ENCODE measurements around the gene CTBP2.

GRCh38 chr10:124993736-124994451, 166.5 kb downstream of the CTBP2 start:
- TF ChIP-seq POLR2A (IDR thresholded peaks at IDR 0.05) (no peak), CTCF (IDR thresholded peaks at IDR 0.05) (no peak)
